HL-60 (cell line): Measurements from ENCODE around the gene CEP20.

Source experiments
- DNase-seq, 2 experiments: peaks; one replicate each; pipeline ENCODE4 v3.0.0-alpha.2; 2010 to 2020; ENCODE audit warnings: low read depth in 1 of 2, low spot score in 1 of 2
- H3K27ac ChIP-seq: fragments of 250-450 bp; sonication (Bioruptor Pico); replicated peaks from 2 replicates; pipeline ENCODE4 v1.5.1; 2020; ENCODE audit warnings: mild to moderate bottlenecking, moderate library complexity
- H3K27me3 ChIP-seq: fragments of 250-450 bp; sonication (Bioruptor Pico); 2 replicates; pipeline ENCODE4 v1.5.1; 2021; ENCODE audit warnings: mild to moderate bottlenecking, moderate library complexity; ENCODE audit not compliant: insufficient read depth, poor library complexity, severe bottlenecking
- H3K4me3 ChIP-seq: replicated peaks from 2 replicates; pipeline ENCODE4 v1.5.1; 2011; ENCODE audit warnings: mild to moderate bottlenecking, control low read depth, low read length; ENCODE audit not compliant: insufficient read depth
- CTCF ChIP-seq: IDR thresholded peaks from one replicate; pipeline ENCODE4 v1.5.1; 2011; ENCODE audit warnings: low read length, control low read depth, inconsistent platforms; ENCODE audit not compliant: insufficient read depth
- GABPA ChIP-seq: IDR thresholded peaks from 2 replicates; pipeline ENCODE4 v1.6.1; 2012; ENCODE audit warnings: low read depth
- POLR2AphosphoS5 ChIP-seq: IDR thresholded peaks from 2 replicates; pipeline ENCODE4 v1.6.1; 2012; ENCODE audit warnings: low read depth
- SPI1 ChIP-seq: IDR thresholded peaks from 2 replicates; pipeline ENCODE4 v1.6.1; 2012; ENCODE audit warnings: low read depth, mild to moderate bottlenecking, borderline replicate concordance
- TF ChIP-seq, protein P1 (sequence below): IDR thresholded peaks from 2 replicates; pipeline ENCODE4 v1.6.1; 2012; ENCODE audit warnings: low read depth; ENCODE audit not compliant: insufficient replicate concordance

Gene CEP20

DNA sequence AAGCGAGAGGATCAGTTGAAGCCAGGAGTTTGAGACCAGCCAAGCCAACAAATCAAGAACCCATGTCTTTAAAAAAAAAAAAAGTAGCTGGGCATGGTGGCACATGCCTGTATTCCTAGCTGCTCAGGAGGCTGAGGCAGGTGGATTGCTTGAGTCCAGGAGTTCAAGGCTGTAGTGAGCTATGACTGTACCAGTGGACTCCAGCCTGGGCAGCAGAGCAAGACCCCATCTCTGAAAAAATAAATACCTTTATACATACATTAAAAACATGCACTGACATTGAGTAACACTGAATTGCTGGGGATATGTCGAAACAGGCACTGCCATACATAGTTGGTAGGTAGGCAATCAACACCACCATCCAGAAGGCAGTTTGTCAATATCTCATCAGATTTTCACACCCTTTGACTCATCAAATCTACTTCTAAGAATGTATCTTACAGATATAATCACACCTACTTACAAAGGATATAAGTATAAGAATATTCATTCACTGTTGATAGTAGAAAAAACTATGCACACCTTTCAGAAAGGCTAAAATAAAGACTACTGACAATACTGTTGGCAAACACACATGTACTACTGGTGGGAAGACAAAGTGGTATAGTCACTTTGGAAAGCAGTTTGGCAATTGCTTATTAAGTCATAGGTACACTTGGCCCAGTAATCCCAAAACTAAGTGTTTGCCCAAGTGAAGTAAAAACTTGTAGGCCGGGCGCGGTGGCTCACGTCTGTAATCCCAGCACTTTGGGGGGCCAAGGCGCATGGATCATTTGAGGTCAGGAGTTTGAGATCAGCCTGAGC is 6.4 kb upstream of the CEP20 start:
- peak in 1 of 2 experiments; percentile 33 for DNase-seq
- TF ChIP-seq POLR2AphosphoS5 (no peak), GABPA (no peak), SPI1 (no peak), CTCF (no peak)
- TF ChIP-seq, protein P1, sequence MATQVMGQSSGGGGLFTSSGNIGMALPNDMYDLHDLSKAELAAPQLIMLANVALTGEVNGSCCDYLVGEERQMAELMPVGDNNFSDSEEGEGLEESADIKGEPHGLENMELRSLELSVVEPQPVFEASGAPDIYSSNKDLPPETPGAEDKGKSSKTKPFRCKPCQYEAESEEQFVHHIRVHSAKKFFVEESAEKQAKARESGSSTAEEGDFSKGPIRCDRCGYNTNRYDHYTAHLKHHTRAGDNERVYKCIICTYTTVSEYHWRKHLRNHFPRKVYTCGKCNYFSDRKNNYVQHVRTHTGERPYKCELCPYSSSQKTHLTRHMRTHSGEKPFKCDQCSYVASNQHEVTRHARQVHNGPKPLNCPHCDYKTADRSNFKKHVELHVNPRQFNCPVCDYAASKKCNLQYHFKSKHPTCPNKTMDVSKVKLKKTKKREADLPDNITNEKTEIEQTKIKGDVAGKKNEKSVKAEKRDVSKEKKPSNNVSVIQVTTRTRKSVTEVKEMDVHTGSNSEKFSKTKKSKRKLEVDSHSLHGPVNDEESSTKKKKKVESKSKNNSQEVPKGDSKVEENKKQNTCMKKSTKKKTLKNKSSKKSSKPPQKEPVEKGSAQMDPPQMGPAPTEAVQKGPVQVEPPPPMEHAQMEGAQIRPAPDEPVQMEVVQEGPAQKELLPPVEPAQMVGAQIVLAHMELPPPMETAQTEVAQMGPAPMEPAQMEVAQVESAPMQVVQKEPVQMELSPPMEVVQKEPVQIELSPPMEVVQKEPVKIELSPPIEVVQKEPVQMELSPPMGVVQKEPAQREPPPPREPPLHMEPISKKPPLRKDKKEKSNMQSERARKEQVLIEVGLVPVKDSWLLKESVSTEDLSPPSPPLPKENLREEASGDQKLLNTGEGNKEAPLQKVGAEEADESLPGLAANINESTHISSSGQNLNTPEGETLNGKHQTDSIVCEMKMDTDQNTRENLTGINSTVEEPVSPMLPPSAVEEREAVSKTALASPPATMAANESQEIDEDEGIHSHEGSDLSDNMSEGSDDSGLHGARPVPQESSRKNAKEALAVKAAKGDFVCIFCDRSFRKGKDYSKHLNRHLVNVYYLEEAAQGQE = no peak
- Histone ChIP-seq H3K4me3 (no peak overlapping the region), H3K27me3 (no peaks in the 10 kb centered on the region), H3K27ac (no peak overlapping the region)

GRCh38 chr16:15891508-15891907 is 3.1 kb upstream of the CEP20 start:
- Histone ChIP-seq H3K4me3 (no peak overlapping the region), H3K27ac (no peak overlapping the region), H3K27me3 (no peaks in the 10 kb centered on the region)
- DNase-seq = no peak
- TF ChIP-seq, protein P1 = no peak
- TF ChIP-seq SPI1 = no peak
- no peak for TF ChIP-seq POLR2AphosphoS5
- TF ChIP-seq CTCF = no peak
- no peak for TF ChIP-seq GABPA

DNA sequence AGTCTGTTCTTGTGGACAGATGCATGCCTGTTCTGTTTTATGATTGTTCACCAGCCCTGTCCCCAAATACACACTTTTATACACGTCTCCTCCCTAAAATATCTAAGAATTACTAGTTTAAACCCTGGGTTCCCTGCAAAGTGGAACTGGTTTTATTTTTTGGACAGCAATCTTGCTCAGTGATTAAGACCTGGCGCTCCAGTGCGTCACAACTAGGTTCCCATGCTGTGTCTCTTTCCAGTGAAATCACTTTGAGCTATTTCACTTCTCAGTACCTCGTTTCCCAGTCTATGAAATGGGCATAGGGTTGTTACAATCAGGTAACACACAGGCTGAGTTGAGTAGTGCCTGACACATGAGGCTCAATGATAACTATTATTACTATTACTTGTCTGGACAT is 1.1 kb downstream of the CEP20 start:
- H3K4me3 ChIP-seq = peak overlapping the region; percentile 69
- no peak for TF ChIP-seq CTCF
- TF ChIP-seq, protein P1 = no peak
- TF ChIP-seq SPI1 = no peak
- H3K27ac ChIP-seq = no peak overlapping the region
- H3K27me3 ChIP-seq = no peaks in the 10 kb centered on the region
- DNase-seq = no peak
